OCI-LY7 (cell line): ENCODE data around the gene PIEZO2. TPM values are rescaled to one million over a fixed set of nuclear protein-coding genes. Genes with fewer than 3 reads are reported as not detected.

Experiments
- BruUV-seq: library from RNA; stranded (reverse); fragments of 400-500 nt; replicated peaks from 2 replicates; lab custom pipeline; 2021; lab: Mats Ljungman, UMichigan
- CTCF ChIA-PET: fragments of 300-600 bp; sonication (Branson Sonifier 250); formaldehyde crosslinking; loops from one replicate; lab custom pipeline; 2022; ENCODE audit warnings: antibody characterized with exemption; ENCODE audit not compliant: unreplicated experiment; lab: Charles Lee
- POLR2A ChIA-PET: fragments of 300-600 bp; sonication (Branson Sonifier 250); formaldehyde crosslinking; loops from one replicate; lab custom pipeline; 2022; ENCODE audit warnings: antibody characterized with exemption; lab: Charles Lee
- DNase-seq: peaks from one replicate; pipeline ENCODE4 v3.0.0-alpha.2; 2015; ENCODE audit warnings: low spot score
- H2AFZ ChIP-seq: fragments of 200-600 bp; sonication (generic), shearing (Covaris generic); 2 replicates; pipeline ENCODE4 v1.6.1; 2014; ENCODE audit warnings: mild to moderate bottlenecking, antibody characterized with exemption, low read length, moderate library complexity
- H3K27ac ChIP-seq: fragments of 200-600 bp; sonication (generic); 2 replicates; pipeline ENCODE4 v1.5.1; 2014; ENCODE audit warnings: mixed run types, low read depth, mild to moderate bottlenecking, moderate library complexity, low read length, inconsistent platforms; ENCODE audit not compliant: poor library complexity, severe bottlenecking
- H3K36me3 ChIP-seq: fragments of 200-600 bp; sonication (generic); 2 replicates; pipeline ENCODE4 v1.6.1; 2014; ENCODE audit warnings: mild to moderate bottlenecking, antibody characterized with exemption, low read length, moderate library complexity, mixed read lengths; ENCODE audit not compliant: insufficient read depth
- H3K4me1 ChIP-seq: fragments of 200-600 bp; sonication (generic); 2 replicates; pipeline ENCODE4 v1.5.1; 2014; ENCODE audit warnings: mild to moderate bottlenecking, low read length; ENCODE audit not compliant: insufficient read depth, poor library complexity, severe bottlenecking
- H3K4me2 ChIP-seq: fragments of 200-600 bp; sonication (generic); 2 replicates; pipeline ENCODE4 v1.6.1; 2014; ENCODE audit warnings: mild to moderate bottlenecking, low read length
- H3K4me3 ChIP-seq: fragments of 200-600 bp; sonication (generic); 2 replicates; pipeline ENCODE4 v1.5.1; 2014; ENCODE audit warnings: mild to moderate bottlenecking, low read depth, low read length; ENCODE audit not compliant: poor library complexity, severe bottlenecking
- H3K79me2 ChIP-seq: fragments of 200-600 bp; sonication (generic); 2 replicates; pipeline ENCODE4 v1.6.1; 2016; ENCODE audit warnings: low read depth, mild to moderate bottlenecking, low read length, moderate library complexity, mixed read lengths; ENCODE audit not compliant: insufficient read depth
- H3K9me2 ChIP-seq: fragments of 200-600 bp; sonication (generic); 2 replicates; pipeline ENCODE4 v1.6.1; 2016; ENCODE audit warnings: mild to moderate bottlenecking, low read length, mixed read lengths; ENCODE audit not compliant: insufficient read depth
- H3K9me3 ChIP-seq: fragments of 200-600 bp; sonication (generic); 2 replicates; pipeline ENCODE4 v1.6.1; 2014; ENCODE audit warnings: mild to moderate bottlenecking, mixed run types, low read length, mixed read lengths
- H4K20me1 ChIP-seq: fragments of 200-600 bp; sonication (generic); 2 replicates; pipeline ENCODE4 v1.6.1; 2014; ENCODE audit warnings: mild to moderate bottlenecking, antibody characterized with exemption, low read length, moderate library complexity, mixed read lengths; ENCODE audit not compliant: insufficient read depth
- EZH2phosphoT487 ChIP-seq: fragments of 200-600 bp; sonication (generic); IDR thresholded peaks from 2 replicates; pipeline ENCODE4 v1.6.1; 2018; ENCODE audit warnings: low read depth, borderline replicate concordance, mild to moderate bottlenecking, mixed run types, antibody characterized with exemption, low read length, moderate library complexity, mixed read lengths
- intact Hi-C: fragments of 100-400 bp; cut with micrococcal nuclease; formaldehyde crosslinking; loops from one replicate; pipeline ENCODE4 v1.10.0; 2022; ENCODE audit not compliant: unreplicated experiment
- total RNA-seq, 2 experiments: library from RNA; depleted of rRNA in 1 of 2; stranded (reverse); fragments of >200 nt in 1 of 2; shearing (Covaris generic) in 1 of 2; gene quantifications; 2 replicates each; pipeline ENCODE4 v1.2.3, GENCODE V29; 2014 to 2022
- TF ChIP-seq, protein P1 (sequence below): fragments of 200-600 bp; sonication (generic); conservative IDR thresholded peaks from 2 replicates; pipeline ENCODE4 v1.5.1; 2014; ENCODE audit warnings: mild to moderate bottlenecking, antibody characterized with exemption, low read length, moderate library complexity, mixed read lengths

Gene PIEZO2
- total RNA-seq, 2 experiments from 2014 or later = 0.95 to 3.3 TPM

DNA sequence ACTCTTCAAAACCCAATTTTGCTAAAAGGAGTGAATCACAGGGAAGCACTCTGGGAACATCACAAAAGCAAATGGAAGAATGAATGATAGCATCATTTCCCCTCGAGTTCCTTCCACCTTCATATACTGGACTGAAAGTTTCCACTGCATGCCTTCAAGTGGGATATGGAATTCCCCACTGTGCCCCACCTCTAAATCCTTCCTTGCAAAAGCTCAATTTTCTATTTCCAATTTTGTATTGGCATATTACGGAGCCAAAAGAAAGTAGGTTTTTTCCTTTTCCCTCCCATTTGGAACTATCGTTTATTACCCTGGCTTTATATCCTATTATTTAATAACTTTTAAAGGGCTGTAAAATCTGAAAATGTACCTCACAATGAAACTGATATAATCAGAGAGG is 149.3 kb downstream of the PIEZO2 start:
- no peak overlapping the region for H3K4me3 ChIP-seq
- BruUV-seq = no TSS peak
- TF ChIP-seq, protein P1, sequence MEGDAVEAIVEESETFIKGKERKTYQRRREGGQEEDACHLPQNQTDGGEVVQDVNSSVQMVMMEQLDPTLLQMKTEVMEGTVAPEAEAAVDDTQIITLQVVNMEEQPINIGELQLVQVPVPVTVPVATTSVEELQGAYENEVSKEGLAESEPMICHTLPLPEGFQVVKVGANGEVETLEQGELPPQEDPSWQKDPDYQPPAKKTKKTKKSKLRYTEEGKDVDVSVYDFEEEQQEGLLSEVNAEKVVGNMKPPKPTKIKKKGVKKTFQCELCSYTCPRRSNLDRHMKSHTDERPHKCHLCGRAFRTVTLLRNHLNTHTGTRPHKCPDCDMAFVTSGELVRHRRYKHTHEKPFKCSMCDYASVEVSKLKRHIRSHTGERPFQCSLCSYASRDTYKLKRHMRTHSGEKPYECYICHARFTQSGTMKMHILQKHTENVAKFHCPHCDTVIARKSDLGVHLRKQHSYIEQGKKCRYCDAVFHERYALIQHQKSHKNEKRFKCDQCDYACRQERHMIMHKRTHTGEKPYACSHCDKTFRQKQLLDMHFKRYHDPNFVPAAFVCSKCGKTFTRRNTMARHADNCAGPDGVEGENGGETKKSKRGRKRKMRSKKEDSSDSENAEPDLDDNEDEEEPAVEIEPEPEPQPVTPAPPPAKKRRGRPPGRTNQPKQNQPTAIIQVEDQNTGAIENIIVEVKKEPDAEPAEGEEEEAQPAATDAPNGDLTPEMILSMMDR = no peak
- TF ChIP-seq EZH2phosphoT487 = no peak
- no peaks in the 10 kb centered on the region for H3K4me1 ChIP-seq
- H3K36me3 ChIP-seq = no peaks in the 10 kb centered on the region
- POLR2A ChIA-PET = interaction anchor here (0.6 to 1.6 kb wide), 2 partner anchors 21 to 276 kb away, joined by 3 read pairs; no protein-coding TSS in a partner anchor
- no peak overlapping the region for H2AFZ ChIP-seq
- no peaks in the 10 kb centered on the region for H4K20me1 ChIP-seq
- H3K79me2 ChIP-seq = no peaks in the 10 kb centered on the region
- no peak overlapping the region for H3K4me2 ChIP-seq
- no peak for DNase-seq
- no peaks in the 10 kb centered on the region for H3K9me2 ChIP-seq
- H3K9me3 ChIP-seq = peaks cover 21% of the 10 kb centered on the region; the same call in 1 of the 2 replicates
- no peak overlapping the region for H3K27ac ChIP-seq
- intact Hi-C loops = no loop called here
- CTCF ChIA-PET = no interaction called here

DNA sequence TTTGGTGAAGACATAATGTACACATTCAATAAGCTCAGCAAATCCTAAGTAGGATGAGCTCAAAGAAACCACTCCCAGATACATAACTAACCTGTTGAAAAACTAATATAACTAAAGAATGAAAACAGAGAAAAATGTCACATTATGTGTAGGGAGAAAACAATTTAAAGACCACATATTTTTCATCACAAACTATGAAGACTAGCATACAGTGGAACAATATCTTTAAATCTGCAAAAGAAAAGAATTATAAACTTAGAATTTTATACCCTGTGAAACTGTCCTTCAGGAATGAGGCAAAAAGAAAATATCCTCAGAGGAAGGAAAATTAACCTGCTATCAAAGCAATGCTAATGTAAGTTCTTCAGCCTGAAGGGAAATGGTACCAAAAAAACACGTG is 151.5 kb downstream of the PIEZO2 start:
- intact Hi-C loops = no loop called here
- Histone ChIP-seq H3K9me3 (peaks cover 21% of the 10 kb centered on the region; the same call in 1 of the 2 replicates), H2AFZ (no peak overlapping the region), H3K36me3 (no peaks in the 10 kb centered on the region), H3K4me3 (no peak overlapping the region), H3K27ac (no peak overlapping the region), H3K4me2 (no peak overlapping the region), H3K79me2 (no peaks in the 10 kb centered on the region), H3K9me2 (no peaks in the 10 kb centered on the region), H3K4me1 (no peaks in the 10 kb centered on the region), H4K20me1 (no peaks in the 10 kb centered on the region)
- TF ChIP-seq, protein P1 = no peak
- no peak for TF ChIP-seq EZH2phosphoT487
- DNase-seq = no peak
- BruUV-seq = no TSS peak
- ChIA-PET POLR2A (no interaction called here), CTCF (no interaction called here)

DNA sequence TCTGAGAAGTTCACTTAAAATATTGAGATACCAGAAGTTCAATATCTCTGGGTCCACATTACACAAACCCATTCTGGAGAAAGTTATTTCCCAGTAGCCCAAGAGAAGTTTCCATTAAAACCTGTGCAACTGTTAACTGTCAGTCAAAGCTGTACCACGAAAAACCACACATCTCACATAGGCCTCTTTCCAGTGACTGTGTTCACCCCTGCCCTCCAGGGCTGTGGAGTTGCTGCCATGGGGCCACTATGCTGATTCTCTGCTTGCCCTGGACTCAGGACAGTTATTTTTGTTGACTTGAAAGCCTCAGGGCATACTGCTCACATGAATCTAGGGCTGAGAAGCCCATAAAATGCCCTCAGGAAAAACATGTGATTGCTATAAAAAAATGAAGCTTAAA is 153.8 kb downstream of the PIEZO2 start:
- H4K20me1 ChIP-seq = no peaks in the 10 kb centered on the region
- ChIA-PET CTCF (no interaction called here), POLR2A (interaction anchor here (0.5 to 0.7 kb wide), 2 partner anchors 16 to 24 kb away, joined by 3 read pairs; no protein-coding TSS in a partner anchor)
- BruUV-seq = no TSS peak
- H3K9me2 ChIP-seq = no peaks in the 10 kb centered on the region
- no peaks in the 10 kb centered on the region for H3K79me2 ChIP-seq
- no peak for TF ChIP-seq EZH2phosphoT487
- TF ChIP-seq, protein P1 = no peak
- H3K9me3 ChIP-seq = peaks cover 21% of the 10 kb centered on the region; the same call in 1 of the 2 replicates
- no peak overlapping the region for H3K27ac ChIP-seq
- intact Hi-C loops = no loop called here
- DNase-seq = no peak
- no peak overlapping the region for H2AFZ ChIP-seq
- no peak overlapping the region for H3K4me3 ChIP-seq
- no peak overlapping the region for H3K4me2 ChIP-seq
- H3K36me3 ChIP-seq = no peaks in the 10 kb centered on the region
- no peaks in the 10 kb centered on the region for H3K4me1 ChIP-seq
